Nephron progenitor cell (in vitro differentiated cells): Measurements from ENCODE around the gene UNCX.
"Not testable (repeated sequence)": the region's sequence is repeated elsewhere in the genome, so short reads cannot be mapped to it uniquely, and the experiment has no call there.

ENCODE experiments used
- DNase-seq: peaks from one replicate; pipeline ENCODE4 v3.0.0; 2021
- H3K27ac Mint-ChIP-seq: 2 replicates; pipeline ENCODE4 v1.8.0; 2021; ENCODE audit warnings: mild to moderate bottlenecking, moderate library complexity, mixed read lengths
- H3K27me3 Mint-ChIP-seq: 2 replicates; pipeline ENCODE4 v1.8.0; 2021; ENCODE audit warnings: mild to moderate bottlenecking, low read depth, mixed read lengths; ENCODE audit not compliant: poor library complexity
- H3K36me3 Mint-ChIP-seq: 2 replicates; pipeline ENCODE4 v1.8.0; 2021; ENCODE audit warnings: low read depth, mixed read lengths
- H3K4me1 Mint-ChIP-seq: 2 replicates; pipeline ENCODE4 v1.8.0; 2021; ENCODE audit warnings: mixed read lengths
- H3K4me3 Mint-ChIP-seq: 2 replicates; pipeline ENCODE4 v1.8.0; 2021; ENCODE audit warnings: mild to moderate bottlenecking, moderate library complexity, mixed read lengths
- H3K9me3 Mint-ChIP-seq: 2 replicates; pipeline ENCODE4 v1.8.0; 2021; ENCODE audit warnings: mild to moderate bottlenecking, moderate library complexity, mixed read lengths
- CTCF ChIP-seq: fragments of 200-600 bp; sonication (generic); IDR thresholded peaks from 2 replicates; pipeline ENCODE4 v1.5.0; 2021; ENCODE audit warnings: antibody characterized with exemption

Gene UNCX

GRCh38 chr7:1255817-1256340, 23.2 kb downstream of the UNCX start:
- Mint-ChIP-seq H3K4me3 (peak overlapping the region; percentile 58), H3K4me1 (peaks cover 55% of the 10 kb centered on the region), H3K9me3 (no peaks in the 10 kb centered on the region), H3K36me3 (no peaks in the 10 kb centered on the region), H3K27me3 (peaks cover 38% of the 10 kb centered on the region), H3K27ac (no peak overlapping the region)
- no peak for DNase-seq
- no peak for TF ChIP-seq CTCF

- H3K36me3 Mint-ChIP-seq, result no peaks in the 10 kb centered on the region
- H3K9me3 Mint-ChIP-seq, result no peaks in the 10 kb centered on the region
- H3K27me3 Mint-ChIP-seq, result peaks cover 36% of the 10 kb centered on the region
- H3K4me1 Mint-ChIP-seq, result peaks cover 50% of the 10 kb centered on the region
- H3K27ac Mint-ChIP-seq, result peak overlapping the region; percentile 75
- H3K4me3 Mint-ChIP-seq, result no peak overlapping the region
- DNase-seq, result no peak
- TF ChIP-seq CTCF, result no peak
Measured at GRCh38 chr7:1256621-1257020, 23.9 kb downstream of the UNCX start.

- Mint-ChIP-seq H3K36me3 (no peaks in the 10 kb centered on the region), H3K4me3 (no peak overlapping the region), H3K27ac (no peak overlapping the region), H3K27me3 (peaks cover 34% of the 10 kb centered on the region), H3K9me3 (no peaks in the 10 kb centered on the region), H3K4me1 (peaks cover 46% of the 10 kb centered on the region)
- no peak for DNase-seq
- TF ChIP-seq CTCF, result no peak
Measured at GRCh38 chr7:1257221-1257620, 24.5 kb downstream of the UNCX start.

GRCh38 chr7:1257863-1258262, 25.2 kb downstream of the UNCX start:
- Mint-ChIP-seq H3K27me3 (peaks cover 30% of the 10 kb centered on the region), H3K9me3 (no peaks in the 10 kb centered on the region), H3K36me3 (no peaks in the 10 kb centered on the region), H3K4me3 (no peak overlapping the region), H3K4me1 (peaks cover 42% of the 10 kb centered on the region), H3K27ac (no peak overlapping the region)
- TF ChIP-seq CTCF, result no peak
- no peak for DNase-seq

GRCh38 chr7:1259621-1260243, 27.1 kb downstream of the UNCX start:
- Mint-ChIP-seq H3K27me3 (peaks cover 47% of the 10 kb centered on the region), H3K36me3 (no peaks in the 10 kb centered on the region), H3K4me1 (peaks cover 23% of the 10 kb centered on the region), H3K9me3 (no peaks in the 10 kb centered on the region), H3K4me3 (no peak overlapping the region), H3K27ac (no peak overlapping the region)
- no peak for DNase-seq
- no peak for TF ChIP-seq CTCF

- Mint-ChIP-seq H3K9me3 (no peaks in the 10 kb centered on the region), H3K4me1 (peaks cover 19% of the 10 kb centered on the region)
- no peak for TF ChIP-seq CTCF
Measured at GRCh38 chr7:1260244-1260635, 27.6 kb downstream of the UNCX start.

GRCh38 chr7:1261036-1261435, 28.4 kb downstream of the UNCX start:
- H3K27ac Mint-ChIP-seq, H3K4me3 Mint-ChIP-seq, H3K9me3 Mint-ChIP-seq, H3K36me3 Mint-ChIP-seq, DNase-seq: not testable (repeated sequence)
- Mint-ChIP-seq H3K4me1 (peaks cover 13% of the 10 kb centered on the region), H3K27me3 (peaks cover 54% of the 10 kb centered on the region)

More at GRCh38 chr7:1260244-1260635, 27.6 kb downstream of the UNCX start:
- H3K27me3 Mint-ChIP-seq, result peaks cover 52% of the 10 kb centered on the region
- no peak for DNase-seq
- no peak overlapping the region for H3K27ac Mint-ChIP-seq
- H3K36me3 Mint-ChIP-seq, result no peaks in the 10 kb centered on the region
- H3K4me3 Mint-ChIP-seq, result no peak overlapping the region
